HepG2 (cell line): ENCODE measurements around the gene C1D. TPM values are rescaled to one million over a fixed set of nuclear protein-coding genes. Genes with fewer than 3 reads are reported as not detected.

ENCODE experiments used
- ATAC-seq: fragments of 200-7000 bp; cut with Tn5 transposase; 3 replicates; pipeline ENCODE4 v1.9.1; 2020; ENCODE audit warnings: mild to moderate bottlenecking, moderate library complexity
- BruUV-seq: library from RNA; stranded (reverse); fragments of 400-500 nt; replicated peaks from 2 replicates; lab custom pipeline; 2021; lab: Mats Ljungman, UMichigan
- CTCF ChIA-PET: fragments of 300-600 bp; formaldehyde crosslinking; extraction: SDS; loops from one replicate; lab custom pipeline; 2021; ENCODE audit warnings: low total read pairs, inconsistent platforms, low intra/inter-chr PET ratio; lab: Yijun Ruan, JAX
- POLR2A ChIA-PET: fragments of 350-600 bp; sonication (Branson Sonifier 250); formaldehyde crosslinking; loops from one replicate; lab custom pipeline; 2020; ENCODE audit warnings: antibody characterized with exemption, inconsistent platforms; lab: Yijun Ruan, JAX
- DNase-seq: peaks from one replicate; pipeline ENCODE4 v3.0.0-alpha.2; 2015; ENCODE audit warnings: low spot score
- FAIRE-seq: peaks from 3 replicates; lab custom pipeline; 2011; peaks lifted over from hg19 to GRCh38; lab: Jason Lieb, UNC
- H2AFZ ChIP-seq: one replicate; pipeline ENCODE4 v1.6.1; 2011; ENCODE audit warnings: low read length, inconsistent platforms
- H3K27ac ChIP-seq: fragments of 300-600 bp; 3 replicates; pipeline ENCODE4 v1.8.0; 2011; ENCODE audit warnings: mixed run types, mild to moderate bottlenecking, mixed read lengths, low read length, inconsistent platforms; ENCODE audit not compliant: insufficient read depth; ENCODE audit errors: extremely low read length
- H3K27me3 ChIP-seq, 2 experiments: fragments of 200-600 bp in 1 of 2; 2 replicates in 1 of 2; 3 replicates in 1 of 2; pipeline versions ENCODE4 v1.6.0 to v1.8.0; 2011; ENCODE audit warnings: low read length in 2 of 2, mild to moderate bottlenecking in 2 of 2, moderate library complexity in 2 of 2, inconsistent platforms in 1 of 2; ENCODE audit not compliant: insufficient read depth in 2 of 2, control insufficient read depth in 1 of 2
- H3K36me3 ChIP-seq, 2 experiments: fragments of 200-600 bp in 1 of 2; replicated peaks in 1 of 2; 2 replicates in 1 of 2; 3 replicates in 1 of 2; pipeline versions ENCODE4 v1.5.1 to v1.8.0; 2011; ENCODE audit warnings: low read length in 2 of 2, inconsistent platforms in 1 of 2; ENCODE audit not compliant: insufficient read depth in 2 of 2, control insufficient read depth in 1 of 2
- H3K4me1 ChIP-seq: 2 replicates; pipeline ENCODE4 v1.5.1; 2012; ENCODE audit warnings: low read length, inconsistent platforms; ENCODE audit not compliant: insufficient read depth
- H3K4me2 ChIP-seq: 2 replicates; pipeline ENCODE4 v1.6.0; 2011; ENCODE audit warnings: low read depth, low read length, inconsistent platforms
- H3K4me3 ChIP-seq, 3 experiments: fragments of 200-600 bp in 1 of 3; sonication (generic), shearing (Covaris generic) in 1 of 3; replicated peaks in 1 of 3; 2 replicates each; pipeline ENCODE4 v1.5.1; 2011 to 2016; ENCODE audit warnings: low read length in 3 of 3, inconsistent platforms in 2 of 3, low read depth in 2 of 3, mild to moderate bottlenecking in 2 of 3, control low read depth in 1 of 3, mixed read lengths in 1 of 3; ENCODE audit not compliant: insufficient read depth in 1 of 3
- H3K79me2 ChIP-seq: one replicate; pipeline ENCODE4 v1.6.1; 2011; ENCODE audit warnings: low read length, inconsistent platforms; ENCODE audit not compliant: insufficient read depth
- H3K9ac ChIP-seq: 2 replicates; pipeline ENCODE4 v1.6.0; 2011; ENCODE audit warnings: mild to moderate bottlenecking, low read depth, low read length, inconsistent platforms; ENCODE audit not compliant: insufficient read depth
- H3K9me3 ChIP-seq: 2 replicates; pipeline ENCODE4 v1.5.1; 2012; ENCODE audit warnings: mild to moderate bottlenecking, low read length
- H4K20me1 ChIP-seq: 2 replicates; pipeline ENCODE4 v1.6.0; 2011; ENCODE audit warnings: inconsistent platforms, mild to moderate bottlenecking, low read length, moderate library complexity; ENCODE audit not compliant: insufficient read depth
- ARID5B ChIP-seq: IDR thresholded peaks from 2 replicates; pipeline ENCODE4 v1.4.0; 2020; ENCODE audit warnings: mild to moderate bottlenecking, missing genetic modification reagents
- CSRNP2 ChIP-seq: sonication (generic); formaldehyde crosslinking; conservative IDR thresholded peaks from 2 replicates; pipeline ENCODE4 v1.8.0; 2022; ENCODE audit warnings: low read depth, missing genetic modification reagents
- DMTF1 ChIP-seq: sonication (generic); formaldehyde crosslinking; IDR thresholded peaks from 2 replicates; pipeline ENCODE4 v1.4.0; 2020; ENCODE audit warnings: mild to moderate bottlenecking, missing genetic modification reagents
- DPF2 ChIP-seq: sonication (generic); formaldehyde crosslinking; IDR thresholded peaks from 2 replicates; pipeline ENCODE4 v1.4.0; 2020; ENCODE audit warnings: mild to moderate bottlenecking, low read depth, missing genetic modification reagents, borderline replicate concordance
- HNRNPH1 ChIP-seq: fragments of 200-400 bp; formaldehyde crosslinking; optimal IDR thresholded peaks from 2 replicates; pipeline ENCODE3; 2017; ENCODE audit warnings: mild to moderate bottlenecking, low read depth, low read length
- MAFF ChIP-seq: IDR thresholded peaks from 2 replicates; pipeline ENCODE4 v1.6.1; 2011; ENCODE audit warnings: low read depth, low read length, improper control_type of control experiment
- PREB ChIP-seq: sonication (generic); formaldehyde crosslinking; IDR thresholded peaks from 2 replicates; pipeline ENCODE4 v1.4.0; 2020; ENCODE audit warnings: missing genetic modification reagents
- TEF ChIP-seq: sonication (generic); formaldehyde crosslinking; IDR thresholded peaks from 2 replicates; pipeline ENCODE4 v1.5.0; 2020; ENCODE audit warnings: missing genetic modification reagents
- ZNF883 ChIP-seq: sonication (generic); formaldehyde crosslinking; IDR thresholded peaks from 2 replicates; pipeline ENCODE4 v1.5.1; 2020; ENCODE audit warnings: mild to moderate bottlenecking, missing genetic modification reagents; ENCODE audit errors: not compliant biosample characterization
- WGBS: methylation state at CpG from one replicate; pipeline ENCODE4 v1.1.6; 2017; ENCODE audit warnings: low lambda C conversion rate; 5-methylcytosine and 5-hydroxymethylcytosine counted together
- in situ Hi-C: cut with HindIII; loops from 2 replicates; pipeline ENCODE4 v1.10.0; 2017; ENCODE audit warnings: low pct_unique_long_range_greater_than_20kb; ENCODE audit not compliant: extremely low pct_ligation_motif_present
- intact Hi-C: fragments of 100-400 bp; cut with micrococcal nuclease; formaldehyde crosslinking; loops from one replicate; pipeline ENCODE4 v1.10.0; 2022; ENCODE audit not compliant: unreplicated experiment
- polyA plus RNA-seq, 8 experiments: library from polyadenylated mRNA; depleted of rRNA in 3 of 8; stranded (reverse) in 7 of 8; unstranded in 1 of 8; fragments of >200 nt; fragmentation: Illumina TruSeq in 4 of 8; extraction: Trizol in 4 of 8; gene quantifications; 2 replicates each; pipeline versions ENCODE4 v1.2.1 to v1.2.3, GENCODE V29; 2011 to 2016; ENCODE audit warnings: low read depth in 4 of 8, missing spikeins in 1 of 8, mixed read lengths in 1 of 8; ENCODE audit not compliant: insufficient read depth in 1 of 8
- total RNA-seq, 5 experiments: library from RNA; depleted of rRNA; stranded (reverse); fragments of >200 nt; fragmentation: Illumina TruSeq; extraction: Trizol; gene quantifications; 2 replicates each; pipeline ENCODE4 v1.2.3, GENCODE V29; 2016; ENCODE audit warnings: low read depth in 1 of 5

The C1D gene
- total and polyA plus RNA-seq, 2 of the 13 experiments (the other 11 are each of a cell fraction or from before 2014, with no cell fraction given) = 38.1 to 43.5 TPM

GRCh38 chr2:68045342-68045741 lies 17.5 kb downstream of the C1D start (continued):
- TF ChIP-seq PREB = no peak

GRCh38 chr2:68044099-68044498 lies 18.7 kb downstream of the C1D start:
- peaks cover 8% of the 10 kb centered on the region for H3K79me2 ChIP-seq
- FAIRE-seq (no peak), DNase-seq (no peak), ATAC-seq (no peak)
- in situ Hi-C loops = loop anchor here (25.0 kb wide), 1 partner anchor 1607 kb away; the partner anchor contains the start of gene MEIS1
- CTCF ChIA-PET = no interaction called here
- H3K27ac ChIP-seq = no peak overlapping the region
- H3K4me3 ChIP-seq = no peak overlapping the region
- no peak overlapping the region for H3K9ac ChIP-seq
- H3K4me1 ChIP-seq = no peaks in the 10 kb centered on the region
- peaks cover 1 to 13% of the 10 kb centered on the region in 2 experiments; a peak in 3 of 5 replicates for H3K36me3 ChIP-seq
- H2AFZ ChIP-seq = no peak overlapping the region
- intact Hi-C loops = no loop called here
- BruUV-seq = no TSS peak
- POLR2A ChIA-PET = no interaction called here
- 98% methylated on average over 6 of the region's 6 CpGs for WGBS
- no peaks in the 10 kb centered on the region for H4K20me1 ChIP-seq
- no peaks in the 10 kb centered on the region for H3K9me3 ChIP-seq
- no peaks in the 10 kb centered on the region for H3K27me3 ChIP-seq
- H3K4me2 ChIP-seq = no peak overlapping the region
- no peak for TF ChIP-seq DMTF1
- TF ChIP-seq CSRNP2 (CRISPR knock-in tag) = no peak
- no peak for TF ChIP-seq ZNF883 (CRISPR knock-in tag)
- TF ChIP-seq MAFF = no peak
- TF ChIP-seq DPF2 (CRISPR knock-in tag) = no peak
- no peak for TF ChIP-seq HNRNPH1
- no peak for TF ChIP-seq TEF (CRISPR knock-in tag)
- TF ChIP-seq ARID5B (CRISPR knock-in tag) = no peak
